GM18907 (cell line): Measurements from ENCODE around the gene SLC1A7.

Experiments
- ATAC-seq: cut with Tn5 transposase; IDR thresholded peaks from one replicate; pipeline ENCODE4 v1.9.1; 2021; ENCODE audit warnings: mild to moderate bottlenecking, moderate library complexity; ENCODE audit not compliant: unreplicated experiment

The SLC1A7 gene

DNA sequence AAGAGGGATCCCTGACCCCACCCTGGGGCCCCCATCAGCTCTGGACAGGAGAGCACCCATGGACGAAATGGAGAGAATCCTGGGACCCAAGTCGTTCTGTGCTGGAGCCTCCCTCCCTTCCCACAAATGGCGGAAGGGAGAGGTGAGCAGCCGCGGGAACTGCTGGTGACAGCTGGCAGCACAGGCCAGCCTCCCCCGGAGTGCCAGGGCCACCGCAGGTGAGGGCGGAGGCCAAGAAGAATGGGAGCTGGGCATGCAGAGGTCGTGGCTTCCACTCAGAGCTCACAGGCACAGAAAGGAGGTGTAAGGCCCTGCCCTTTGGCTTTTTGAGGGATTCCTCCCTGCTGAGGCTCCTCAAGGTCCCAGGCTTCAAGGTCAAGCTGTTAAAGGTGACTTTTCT, 24.6 kb downstream of the SLC1A7 start:
- no peak for ATAC-seq

DNA sequence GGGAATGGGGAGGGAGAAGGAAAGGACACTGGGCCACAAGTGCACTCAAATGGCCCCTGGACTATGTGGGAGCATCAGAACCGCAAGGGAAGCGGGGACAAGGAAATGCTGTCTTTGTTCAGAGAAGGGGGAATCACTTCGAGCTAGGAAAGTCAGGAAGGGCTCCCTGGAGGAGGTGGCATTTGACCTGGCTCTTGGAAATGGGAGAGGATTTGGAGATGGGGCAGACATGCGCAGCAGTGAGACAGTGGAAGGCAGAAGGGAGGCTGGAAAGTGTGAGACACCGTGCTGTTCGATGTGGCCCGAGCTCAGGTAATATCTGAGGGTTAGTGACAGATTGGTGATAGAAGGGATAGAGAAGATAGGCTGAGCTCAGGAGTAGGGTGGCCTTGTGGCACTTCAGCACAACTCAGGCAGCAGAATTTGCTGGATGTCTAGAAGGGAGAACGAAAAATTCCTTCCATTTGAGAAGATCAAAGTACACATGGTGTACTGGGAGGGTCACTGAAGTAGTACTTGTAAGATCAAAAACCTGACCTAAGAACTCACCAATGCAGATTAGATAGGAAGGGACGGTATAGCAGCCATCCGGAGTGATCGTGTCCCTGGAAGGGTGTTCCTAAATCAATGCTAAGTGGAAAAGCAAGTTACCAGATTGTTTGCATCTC, 25.4 kb downstream of the SLC1A7 start:
- ATAC-seq = no peak

DNA sequence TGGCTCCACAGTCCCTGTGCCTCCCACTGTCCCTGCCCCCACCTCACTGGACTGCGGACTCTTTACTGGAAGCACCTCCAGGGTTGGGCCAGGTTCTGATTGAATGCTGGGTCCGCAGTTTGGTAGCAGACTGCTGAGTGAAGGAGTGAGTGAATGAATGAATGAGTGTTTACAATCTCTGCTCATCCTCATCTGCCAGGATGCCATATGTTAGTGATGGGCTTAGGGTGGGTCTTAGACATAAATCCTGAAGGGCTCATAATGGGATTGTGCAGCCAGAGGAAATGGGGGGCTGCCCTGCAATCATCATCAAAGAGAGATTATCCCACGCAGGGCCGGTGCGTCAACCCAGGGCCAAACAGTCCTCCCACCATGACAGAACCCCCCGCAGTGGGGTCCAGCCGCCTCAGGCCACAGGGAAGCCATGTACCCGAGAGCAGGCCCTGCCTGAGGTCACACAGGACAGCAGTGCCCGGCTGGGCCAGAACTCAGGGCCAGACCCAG, 26.1 kb downstream of the SLC1A7 start:
- ATAC-seq = no peak

DNA sequence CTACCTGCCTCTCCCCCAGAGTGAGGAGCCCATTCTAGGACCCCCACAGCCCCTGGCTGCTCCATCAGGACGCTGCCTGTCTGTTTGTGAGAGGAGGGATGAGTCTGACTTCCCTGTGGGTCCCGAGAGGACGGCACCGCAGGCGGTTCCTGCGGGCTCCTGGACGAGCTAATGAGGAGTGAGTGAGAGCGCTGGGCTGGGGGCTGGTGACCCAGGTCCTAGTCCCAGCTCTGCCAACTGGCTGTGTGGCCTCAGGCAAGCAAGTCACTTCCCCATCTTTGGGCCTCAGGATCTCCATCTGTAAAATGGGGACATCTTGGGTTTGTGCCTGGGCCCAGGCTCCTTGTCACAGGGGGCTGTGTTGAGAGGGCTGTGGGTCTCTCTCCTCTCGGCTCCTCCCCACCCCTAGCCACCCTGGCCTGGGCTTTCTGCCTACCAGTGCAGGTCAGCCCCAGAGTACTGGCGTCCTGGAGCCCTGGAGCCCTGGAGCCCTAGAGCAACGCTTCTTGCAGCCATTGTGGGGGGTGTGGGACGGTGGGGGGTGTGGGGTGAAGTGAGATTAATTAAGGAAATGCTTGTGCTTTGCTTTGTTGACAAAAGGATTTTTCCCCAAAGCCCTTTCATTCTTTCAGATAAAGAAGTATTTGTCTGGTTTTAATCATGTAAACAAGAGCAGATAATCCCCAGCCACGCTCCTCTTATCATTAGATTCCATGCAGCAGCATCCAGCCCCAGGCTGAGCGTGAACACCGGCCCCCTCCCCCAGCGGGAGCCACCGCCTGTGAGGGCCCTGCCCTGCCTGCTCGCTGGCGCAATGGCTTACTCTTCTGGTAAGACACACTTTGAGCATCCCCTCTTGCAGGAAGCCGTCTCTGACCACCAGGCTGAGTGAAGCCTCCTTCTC, 26.8 kb downstream of the SLC1A7 start:
- no peak for ATAC-seq

DNA sequence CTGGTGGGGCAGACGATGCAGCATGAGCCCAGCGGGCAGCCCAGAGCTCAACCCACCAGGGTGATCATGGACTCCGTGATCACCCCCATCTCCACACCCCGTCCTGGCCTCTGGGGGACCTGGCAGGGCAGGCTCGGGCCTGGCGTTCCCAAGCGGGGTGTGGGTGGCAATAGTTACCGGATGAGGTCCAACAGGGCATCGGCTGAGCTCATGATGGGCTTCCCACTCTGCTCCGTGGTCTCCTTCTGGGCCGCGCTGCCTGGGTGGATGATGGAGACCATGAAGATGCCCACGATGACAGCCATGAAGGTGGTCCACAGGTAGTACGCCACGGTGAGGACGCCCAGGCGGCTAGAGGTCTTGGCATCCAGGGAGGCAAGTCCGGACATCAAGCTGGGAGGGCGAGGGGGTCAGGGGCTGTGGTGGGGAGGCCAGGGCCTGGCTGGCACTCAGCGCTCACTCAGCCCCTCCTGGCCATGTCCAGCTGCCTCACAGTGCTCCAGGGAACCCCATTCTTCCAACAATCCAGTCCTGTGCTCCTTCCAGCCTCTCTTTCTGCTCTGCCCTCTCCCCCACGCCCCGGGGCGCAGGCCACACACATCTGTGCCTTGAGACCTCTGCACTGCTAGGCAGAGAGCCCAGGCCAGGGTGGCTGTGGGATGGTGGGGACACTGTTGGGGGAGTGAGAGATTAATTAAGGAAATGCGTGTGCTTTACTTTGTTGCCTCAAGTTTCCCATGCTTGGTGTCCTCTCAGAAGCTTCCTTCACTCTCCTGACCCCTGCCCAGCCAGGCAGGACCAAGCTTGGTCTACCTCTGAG, 27.6 kb downstream of the SLC1A7 start:
- ATAC-seq = no peak

DNA sequence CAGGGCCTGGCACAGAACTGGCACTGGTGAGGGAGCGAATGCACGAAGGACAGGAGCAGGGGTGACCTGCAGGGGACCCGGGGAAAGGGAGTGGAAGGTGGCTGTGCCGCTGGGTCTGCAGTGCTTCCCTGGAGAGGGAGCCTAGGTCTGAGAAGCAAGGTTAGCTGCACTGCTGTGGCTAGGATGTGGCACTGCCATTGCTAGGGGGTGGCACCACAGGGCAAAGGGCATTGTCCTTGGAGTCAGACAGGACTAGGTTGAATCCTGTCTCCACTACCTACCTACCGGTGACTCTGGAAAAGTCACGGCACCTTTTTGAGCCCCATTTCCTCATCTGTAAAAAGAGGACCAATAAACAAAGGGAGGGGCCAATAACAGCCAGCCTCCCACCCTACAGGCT, 28.3 kb downstream of the SLC1A7 start:
- ATAC-seq = no peak

DNA sequence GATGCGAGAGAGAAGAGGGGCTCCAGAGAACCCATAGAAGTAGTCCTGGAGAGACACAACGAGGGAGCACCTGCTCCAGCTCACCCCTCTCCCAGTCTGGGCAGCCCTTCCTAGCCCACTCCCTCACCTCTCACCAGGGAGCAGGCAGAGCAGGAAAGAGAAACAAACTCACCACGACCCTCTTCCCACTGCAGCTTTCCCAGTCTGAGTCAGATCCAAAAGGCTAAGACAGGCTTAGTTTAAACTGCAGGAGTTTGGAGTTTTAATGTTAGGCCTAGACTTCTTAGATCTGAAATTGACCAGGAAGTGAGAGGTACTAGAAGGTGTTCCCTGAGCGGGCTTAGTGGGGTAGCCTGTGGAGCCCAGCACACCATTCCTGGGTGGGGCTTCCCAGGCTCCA, 29.6 kb downstream of the SLC1A7 start:
- no peak for ATAC-seq

DNA sequence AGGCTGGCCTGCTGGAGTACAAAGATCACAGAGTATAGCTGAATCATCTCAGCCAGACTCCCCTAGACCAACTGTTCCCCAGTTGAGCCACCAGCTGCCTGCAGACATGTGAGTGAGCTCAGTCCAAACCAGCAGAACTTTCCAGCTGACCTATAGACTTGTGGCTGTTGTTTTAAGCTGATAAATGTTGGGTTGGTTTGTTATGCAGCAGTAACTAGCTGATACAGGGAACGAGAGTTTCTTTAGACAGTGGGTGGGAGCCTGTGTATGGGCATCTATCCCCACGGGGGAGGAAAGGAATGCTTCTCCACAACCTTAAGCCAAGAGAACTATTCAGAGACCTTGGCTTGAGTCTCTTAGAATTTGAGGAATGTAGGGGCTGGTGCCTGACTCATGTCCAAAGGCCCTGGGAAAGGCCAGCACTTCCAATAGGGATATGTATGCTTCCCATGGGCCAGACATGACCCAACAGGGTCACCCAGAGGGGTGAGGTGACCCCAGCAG, 30.1 kb downstream of the SLC1A7 start:
- ATAC-seq = no peak

DNA sequence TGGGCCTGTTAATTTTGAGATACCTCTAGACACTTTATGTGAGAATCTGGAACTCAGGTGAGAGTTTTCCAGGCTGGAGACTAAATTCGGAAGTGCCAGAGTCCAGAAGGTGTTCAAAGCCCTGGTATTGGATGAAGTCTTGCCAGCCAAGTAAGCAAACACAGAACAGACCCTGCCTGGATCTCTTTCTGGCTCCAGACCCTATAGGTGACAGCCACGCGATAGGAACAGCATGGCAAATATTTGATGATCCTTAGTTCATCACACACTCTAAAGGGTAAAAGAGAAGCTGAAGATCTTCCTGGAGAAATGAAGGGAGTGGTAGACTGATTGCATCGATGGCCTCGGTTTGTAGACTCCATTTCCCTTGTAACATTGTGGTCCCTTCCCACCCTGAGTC, 30.7 kb downstream of the SLC1A7 start:
- ATAC-seq = no peak

DNA sequence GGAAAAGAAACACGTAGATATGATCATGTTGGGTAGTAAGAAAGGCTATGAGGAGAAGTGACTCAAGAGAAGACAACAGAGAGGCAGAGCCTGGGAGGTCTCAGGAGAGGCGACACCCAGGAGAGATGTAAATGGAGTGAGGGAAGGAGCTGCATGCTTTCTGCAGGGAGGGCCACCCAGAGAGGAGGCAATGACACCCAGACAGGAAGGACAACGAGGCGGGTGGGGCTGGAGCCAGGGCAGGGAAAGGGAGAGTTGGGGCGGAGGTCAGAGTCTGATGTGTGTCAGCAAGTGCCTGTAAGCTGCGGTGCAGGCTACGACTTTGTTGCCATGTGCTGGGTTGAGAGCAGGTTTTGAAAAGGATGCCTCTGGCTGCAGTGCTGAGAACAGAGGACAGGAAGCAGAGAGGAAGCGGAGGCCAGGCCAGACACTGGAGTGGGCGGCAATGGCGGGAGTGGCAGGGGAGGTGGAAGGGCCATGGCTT, 31.3 kb downstream of the SLC1A7 start:
- no peak for ATAC-seq

DNA sequence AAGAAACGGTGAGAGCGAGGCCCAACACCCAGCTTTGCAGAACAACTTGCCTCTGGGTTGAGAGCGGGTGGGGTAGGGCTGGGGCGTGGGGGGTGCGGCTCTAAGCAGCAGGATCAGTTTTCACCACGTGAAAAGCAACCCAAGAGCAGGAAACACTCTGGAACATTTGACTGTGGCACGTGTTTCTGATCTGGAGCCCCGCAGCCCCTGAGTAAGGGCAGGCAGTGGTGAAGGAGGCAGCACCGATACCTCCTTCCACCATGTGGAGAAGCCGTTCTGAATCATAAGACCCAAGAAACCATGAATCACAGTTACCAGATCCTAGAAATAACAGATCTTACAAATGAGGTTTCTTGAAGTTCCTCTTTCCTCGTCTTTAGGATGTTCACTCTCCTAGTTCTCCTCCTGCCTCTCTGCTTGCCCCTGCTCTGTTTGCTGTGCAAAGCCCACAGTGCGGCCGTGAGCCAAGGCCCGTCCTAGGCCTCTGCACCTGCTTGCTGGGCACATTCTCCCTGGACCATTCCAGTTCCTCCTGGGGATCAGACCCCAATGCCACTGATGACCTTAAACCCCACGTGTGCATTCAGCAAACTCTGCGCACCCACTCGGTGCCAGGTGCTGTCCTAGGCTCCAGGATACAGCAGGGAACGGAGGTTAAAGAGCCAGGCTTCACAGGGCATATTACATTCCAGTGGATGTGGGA, 31.9 kb downstream of the SLC1A7 start:
- ATAC-seq = no peak

DNA sequence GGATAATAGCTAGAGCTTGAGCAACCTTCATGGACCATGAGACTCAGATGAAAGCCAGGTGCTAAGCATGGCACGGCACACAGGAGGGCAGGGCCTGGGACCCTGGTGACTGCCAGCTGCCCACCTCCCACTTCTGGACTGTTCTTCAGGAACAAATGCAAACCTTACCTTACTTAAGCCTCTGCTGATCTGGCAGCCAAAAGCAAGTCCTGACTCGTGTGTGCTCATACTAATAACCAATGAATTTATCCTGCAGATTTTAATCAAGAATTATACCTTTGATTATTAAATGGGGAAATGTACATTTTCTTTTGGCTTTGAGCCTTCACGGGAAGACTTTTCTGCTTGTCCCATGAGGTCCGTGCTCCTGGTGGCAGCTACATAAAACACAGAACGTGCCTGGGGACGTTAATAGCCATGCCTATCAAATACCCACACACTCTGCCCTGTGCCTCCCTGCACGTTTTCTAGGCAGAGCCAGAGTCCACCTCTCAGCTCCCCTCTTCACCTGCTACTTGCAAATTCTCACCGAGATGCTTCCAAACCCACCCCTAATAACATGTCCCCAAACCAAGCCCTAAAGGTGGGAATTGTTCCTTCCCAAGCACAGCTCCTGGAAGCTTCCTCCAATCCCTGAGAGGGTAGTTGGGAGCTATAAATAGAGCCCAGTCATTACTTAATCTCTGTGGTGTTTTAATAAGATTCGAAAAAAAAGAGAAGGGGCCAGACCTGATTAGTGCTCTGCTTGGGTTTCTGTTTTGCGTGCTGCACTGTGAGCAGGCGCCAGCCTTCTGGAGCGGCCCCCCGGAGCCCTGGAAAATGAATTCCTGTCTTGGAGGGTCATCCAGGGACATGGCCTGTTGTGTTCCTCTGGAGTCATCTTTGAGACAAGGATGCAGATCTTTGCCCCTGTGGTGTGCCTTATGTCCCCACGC, 33.5 kb downstream of the SLC1A7 start:
- no peak for ATAC-seq

DNA sequence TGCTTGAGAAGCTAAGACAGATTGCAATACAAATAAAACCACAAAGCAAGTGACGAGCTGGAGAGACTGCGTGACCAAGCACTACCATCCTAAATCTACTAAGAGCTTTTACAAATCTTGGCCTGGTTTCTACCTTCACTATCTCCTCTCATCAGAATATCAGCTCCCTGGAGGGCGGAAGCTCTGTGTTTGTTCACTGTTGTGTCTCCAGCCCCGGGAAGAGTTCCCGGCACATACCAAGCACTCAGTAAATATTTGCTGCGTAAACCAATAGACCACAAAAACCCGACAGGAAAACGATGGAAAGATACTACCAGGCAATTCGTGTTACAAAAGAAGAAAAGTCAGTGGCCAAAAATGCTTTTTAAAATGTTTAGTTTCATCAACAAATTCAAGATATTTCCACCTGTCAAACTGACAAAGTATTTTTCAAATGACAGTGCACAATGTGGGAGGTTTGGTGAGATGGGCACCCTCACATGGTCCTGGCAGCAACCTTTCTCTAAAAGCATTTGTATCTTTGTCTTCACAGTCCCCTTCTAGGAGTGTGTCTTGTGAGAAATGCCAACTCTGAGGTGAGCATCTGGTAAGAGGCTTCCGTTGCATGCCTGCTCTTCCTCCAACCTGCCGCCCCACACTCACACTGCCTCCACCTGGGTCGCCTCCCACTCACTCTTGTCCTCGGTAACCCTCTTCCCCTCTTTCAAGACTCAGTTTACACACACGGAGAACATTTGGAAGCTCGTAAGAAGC, 34.7 kb downstream of the SLC1A7 start:
- no peak for ATAC-seq

DNA sequence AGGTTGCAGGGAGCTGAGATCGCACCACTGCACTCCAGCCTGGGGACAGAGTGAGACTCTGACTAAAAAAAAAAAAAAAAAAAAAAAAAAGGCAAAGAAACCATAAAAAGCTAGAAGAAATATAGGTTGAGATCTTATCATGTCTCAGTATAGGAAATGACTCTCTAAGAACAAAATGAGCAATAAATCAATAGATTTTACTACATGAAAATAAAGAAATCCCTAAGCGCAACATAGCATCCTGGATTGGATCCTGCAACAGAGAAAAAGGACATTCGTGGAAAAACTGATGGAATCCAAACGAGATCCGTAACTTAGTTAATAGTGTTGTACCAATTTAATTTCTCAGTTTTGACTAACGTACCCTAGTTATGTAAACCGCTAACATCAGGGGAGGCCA, 35.3 kb downstream of the SLC1A7 start:
- no peak for ATAC-seq

DNA sequence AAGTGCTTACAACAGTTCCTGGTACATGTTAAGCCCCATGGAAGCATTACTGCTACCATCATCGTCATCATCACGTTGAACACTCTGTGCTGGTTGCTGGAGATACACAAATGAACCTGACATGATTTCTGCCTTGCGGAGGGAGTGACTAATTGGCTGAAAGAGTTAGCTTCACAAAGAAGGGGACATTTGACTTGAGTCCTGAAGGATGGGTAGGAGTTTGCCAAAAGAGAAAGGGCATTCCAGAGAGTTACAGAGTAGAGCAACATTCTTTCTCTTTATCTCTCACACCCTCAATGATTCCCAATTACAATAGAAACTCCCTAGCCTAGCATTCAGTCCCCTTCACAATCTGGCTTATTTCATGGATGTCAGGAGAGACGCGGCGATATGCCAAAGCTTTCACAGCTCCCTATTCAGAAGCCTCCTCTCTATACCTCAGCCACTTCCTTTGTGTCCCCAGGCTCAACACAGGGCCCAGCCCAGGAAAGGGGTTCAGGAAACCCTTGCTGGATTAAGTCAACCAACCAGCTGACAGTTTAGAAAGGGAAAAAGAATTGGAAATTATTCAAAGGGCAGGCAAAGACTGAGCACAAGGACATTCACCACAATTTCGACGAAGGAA, 38.0 kb downstream of the SLC1A7 start:
- no peak for ATAC-seq

DNA sequence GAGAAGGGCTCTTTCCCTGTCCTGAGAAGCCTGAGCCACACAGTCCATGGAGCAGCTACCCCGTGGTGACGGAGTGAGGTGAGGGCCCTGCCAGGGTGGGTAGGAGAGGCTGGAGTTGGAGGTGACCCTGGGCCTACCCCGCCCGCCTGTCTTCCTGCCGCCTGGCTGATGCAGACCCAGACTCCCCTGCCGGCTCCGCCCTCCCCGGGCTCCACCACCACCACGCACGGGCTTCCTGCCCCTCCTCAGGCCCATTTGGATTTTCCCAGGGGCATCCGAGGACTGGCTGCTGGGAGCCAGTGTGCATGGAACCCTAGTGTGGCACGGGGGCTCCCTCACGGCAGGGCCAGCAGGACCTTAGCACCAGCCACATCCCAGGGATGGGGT, 47.9 kb downstream of the SLC1A7 start:
- ATAC-seq = no peak

DNA sequence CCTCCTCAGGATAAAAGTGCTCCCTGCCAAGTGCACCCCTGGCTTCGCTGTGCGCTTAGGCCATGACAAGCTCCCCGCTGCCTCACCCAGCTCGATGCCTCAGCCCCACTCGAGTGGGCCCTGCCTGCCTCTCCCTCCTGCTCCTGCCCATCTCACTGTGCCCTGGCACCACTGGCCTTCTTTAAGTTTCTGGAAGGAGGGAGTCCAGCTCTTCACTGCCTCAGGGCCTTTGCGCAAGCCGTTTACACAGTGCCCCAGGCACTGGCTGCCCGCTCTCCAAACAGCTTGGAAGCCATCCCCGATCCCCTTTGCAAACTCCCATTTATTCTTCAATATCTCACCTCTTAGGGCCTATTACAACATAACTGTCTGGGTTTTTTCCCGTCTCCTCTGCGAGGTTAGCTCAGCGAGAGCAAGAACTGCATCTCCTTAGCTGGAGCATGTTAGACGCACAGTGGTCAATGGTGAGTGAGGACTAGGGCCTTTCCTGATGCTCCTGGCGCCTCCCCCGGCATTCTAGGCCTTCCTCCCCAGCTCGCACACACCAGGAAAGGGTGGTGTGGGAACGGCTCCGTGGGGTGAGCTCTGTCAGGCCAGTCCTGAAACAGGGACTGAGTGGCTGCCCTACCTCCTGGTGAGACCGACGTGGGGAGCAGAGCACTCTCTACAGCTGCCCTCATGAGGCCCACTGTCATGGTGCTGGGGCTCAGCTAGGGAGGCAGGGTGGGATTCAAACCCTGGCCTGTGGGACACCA, 48.5 kb downstream of the SLC1A7 start:
- ATAC-seq = no peak

DNA sequence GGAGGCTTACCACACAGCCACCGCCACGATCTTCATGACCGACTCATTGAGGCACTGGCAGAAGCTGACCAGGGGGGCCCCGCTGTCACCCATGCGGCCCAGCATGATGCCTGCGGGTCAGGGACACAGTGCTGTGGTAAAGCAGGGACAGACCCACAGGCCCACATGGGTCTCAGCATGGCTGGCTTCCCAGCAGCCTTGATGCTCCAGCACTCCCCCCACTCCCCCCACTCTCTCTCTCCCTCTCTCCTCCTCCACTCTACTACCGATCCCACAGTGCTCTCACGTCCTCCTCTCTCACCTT, 49.0 kb downstream of the SLC1A7 start:
- ATAC-seq = no peak
